K562 (cell line): ENCODE measurements around the gene MPC2. TPM values are rescaled to one million over a fixed set of nuclear protein-coding genes. Genes with fewer than 3 reads are reported as not detected.

Experiments used
- ATAC-seq: fragments of 200-7000 bp; cut with Tn5 transposase; 3 replicates; pipeline ENCODE4 v1.9.1; 2020; ENCODE audit warnings: moderate library complexity
- BruUV-seq: library from RNA; stranded (reverse); fragments of 400-500 nt; replicated peaks from 2 replicates; lab custom pipeline; 2021; lab: Mats Ljungman, UMichigan
- CTCF ChIA-PET: fragments of 300-600 bp; formaldehyde crosslinking; extraction: SDS; loops from one replicate; lab custom pipeline; 2021; ENCODE audit warnings: low intra/inter-chr PET ratio; lab: Yijun Ruan, JAX
- POLR2A ChIA-PET: fragments of 300-600, 350-650 bp; sonication (Branson Sonifier 250); formaldehyde crosslinking; extraction: SDS; loops from one replicate; lab custom pipeline; 2021; ENCODE audit warnings: antibody characterized with exemption, inconsistent platforms; lab: Yijun Ruan, JAX
- DNase-seq, 4 experiments: peaks; one replicate each; pipeline versions ENCODE4 v3.0.0 to v3.0.0-alpha.2; 2011 to 2018; ENCODE audit warnings: low spot score in 3 of 4, mixed read lengths in 3 of 4; ENCODE audit errors: extremely low read depth in 1 of 4
- FAIRE-seq: peaks from 2 replicates; lab custom pipeline; 2011; peaks lifted over from hg19 to GRCh38; lab: Jason Lieb, UNC
- H2AFZ ChIP-seq: 2 replicates; pipeline ENCODE4 v1.6.0; 2011; ENCODE audit warnings: low read depth, low read length, control low read depth, inconsistent platforms
- H3K27ac ChIP-seq: fragments of 200-600 bp; 3 replicates; pipeline ENCODE4 v1.8.0; 2011; ENCODE audit warnings: low read depth, mild to moderate bottlenecking, control low read depth, inconsistent platforms, low read length, moderate library complexity, mixed read lengths; ENCODE audit errors: extremely low read depth
- H3K27me3 ChIP-seq, 2 experiments: fragments of 300-600 bp in 1 of 2; 2 replicates in 1 of 2; 3 replicates in 1 of 2; pipeline versions ENCODE4 v1.6.0 to v1.8.0; 2011; ENCODE audit warnings: inconsistent platforms in 2 of 2, low read length in 2 of 2, mild to moderate bottlenecking in 1 of 2, mixed read lengths in 1 of 2, moderate library complexity in 1 of 2; ENCODE audit not compliant: control insufficient read depth in 2 of 2, insufficient read depth in 2 of 2
- H3K36me3 ChIP-seq: fragments of 300-600 bp; 3 replicates; pipeline ENCODE4 v1.8.0; 2011; ENCODE audit warnings: mild to moderate bottlenecking, low read length, inconsistent platforms; ENCODE audit not compliant: control insufficient read depth, insufficient read depth
- H3K4me1 ChIP-seq, 2 experiments: fragments of 200-600 bp in 1 of 2; replicated peaks in 1 of 2; 2 replicates in 1 of 2; 3 replicates in 1 of 2; pipeline versions ENCODE4 v1.5.1 to v1.8.0; 2011; ENCODE audit warnings: inconsistent platforms in 2 of 2, low read length in 2 of 2, mild to moderate bottlenecking in 1 of 2, mixed read lengths in 1 of 2, moderate library complexity in 1 of 2; ENCODE audit not compliant: control insufficient read depth in 2 of 2, insufficient read depth in 2 of 2
- H3K4me2 ChIP-seq: 2 replicates; pipeline ENCODE4 v1.6.1; 2011; ENCODE audit warnings: low read length, control low read depth, inconsistent platforms, mixed read lengths; ENCODE audit not compliant: insufficient read depth
- H3K4me3 ChIP-seq: fragments of 200-600 bp; sonication (generic), shearing (Covaris generic); 2 replicates; pipeline ENCODE4 v1.5.1; 2016; ENCODE audit warnings: control low read depth, inconsistent platforms
- H3K79me2 ChIP-seq: fragments of 200-600 bp; 3 replicates; pipeline ENCODE4 v1.8.0; 2011; ENCODE audit warnings: low read length, inconsistent platforms; ENCODE audit not compliant: control insufficient read depth, insufficient read depth
- H3K9ac ChIP-seq, 2 experiments: 2 replicates each; pipeline versions ENCODE4 v1.6.0 to v1.6.1; 2011; ENCODE audit warnings: low read depth in 2 of 2, low read length in 2 of 2, control low read depth in 1 of 2, inconsistent platforms in 1 of 2, mild to moderate bottlenecking in 1 of 2, mixed read lengths in 1 of 2; ENCODE audit not compliant: insufficient read depth in 1 of 2
- H3K9me1 ChIP-seq: one replicate; pipeline ENCODE4 v1.6.0; 2011; ENCODE audit warnings: inconsistent platforms, mild to moderate bottlenecking, low read length, moderate library complexity; ENCODE audit not compliant: control insufficient read depth, insufficient read depth
- H3K9me3 ChIP-seq: replicated peaks from 2 replicates; pipeline ENCODE4 v1.5.1; 2011; ENCODE audit warnings: low read depth, low read length, inconsistent platforms; ENCODE audit not compliant: control insufficient read depth, insufficient read depth
- H4K20me1 ChIP-seq: replicated peaks from 2 replicates; pipeline ENCODE4 v1.6.1; 2011; ENCODE audit warnings: low read length, inconsistent platforms, mixed read lengths; ENCODE audit not compliant: control insufficient read depth, insufficient read depth
- FOXA3 ChIP-seq, 2 experiments: fragments of 450-650 bp in 1 of 2; sonication (generic) in 1 of 2; formaldehyde crosslinking; IDR thresholded peaks in 1 of 2; conservative IDR thresholded peaks in 1 of 2; 2 replicates each; pipeline versions ENCODE4 v1.4.0 to v1.8.0; 2020 to 2022; ENCODE audit warnings: mild to moderate bottlenecking in 2 of 2, missing genetic modification reagents in 1 of 2
- ILF3 ChIP-seq: fragments of 450-650 bp; IDR thresholded peaks from 2 replicates; pipeline ENCODE4 v1.6.1; 2018; ENCODE audit warnings: antibody characterized with exemption, mild to moderate bottlenecking, moderate library complexity, borderline replicate concordance
- NR2C1 ChIP-seq, 2 experiments: fragments of 450-650 bp; IDR thresholded peaks; 2 replicates each; pipeline ENCODE4 v1.6.1; 2017; ENCODE audit warnings: mild to moderate bottlenecking in 2 of 2, antibody characterized with exemption in 1 of 2, inconsistent platforms in 1 of 2, missing compliant biosample characterization in 1 of 2, missing genetic modification characterization in 1 of 2
- TGIF2 ChIP-seq: sonication (generic); formaldehyde crosslinking; IDR thresholded peaks from 2 replicates; pipeline ENCODE4 v1.8.1; 2022; ENCODE audit warnings: mild to moderate bottlenecking, missing genetic modification reagents, moderate library complexity
- WGBS: fragments of 100-300 bp; shearing (Covaris generic); methylation state at CpG from one replicate; pipeline ENCODE4 v1.1.6; 2016; ENCODE audit warnings: low coverage, mixed read lengths; ENCODE audit not compliant: insufficient coverage; ENCODE audit errors: missing lambda C conversion rate; 5-methylcytosine and 5-hydroxymethylcytosine counted together
- in situ Hi-C: fragments of 300-500 bp; cut with MboI; formaldehyde crosslinking; loops from 4 replicates; pipeline ENCODE4 v1.15.0; 2018; ENCODE audit warnings: inconsistent platforms, mixed read lengths
- intact Hi-C: fragments of 100-400 bp; cut with micrococcal nuclease; formaldehyde crosslinking; loops from 2 replicates; pipeline ENCODE4 v1.14.2; 2022
- polyA plus RNA-seq, 8 experiments: library from polyadenylated mRNA; depleted of rRNA in 4 of 8; stranded (reverse) in 5 of 8; unstranded in 3 of 8; fragments of >200 nt; fragmentation: Nextera tagmentation in 2 of 8; fragmentation: Illumina TruSeq in 1 of 8; extraction: Ambion mirVana in 2 of 8; extraction: Trizol in 1 of 8; gene quantifications; 2 replicates each; pipeline versions ENCODE4 v1.2.1 to v1.2.3, GENCODE V29; 2011 to 2014; ENCODE audit warnings: inconsistent platforms in 1 of 8, missing spikeins in 1 of 8
- total RNA-seq, 7 experiments: library from RNA; depleted of rRNA in 6 of 7; stranded (reverse); fragments of >200 nt in 6 of 7; fragmentation: Illumina TruSeq in 2 of 7; extraction: Trizol in 2 of 7; gene quantifications; 2 replicates each; pipeline versions ENCODE4 v1.2.1 to v1.2.3, GENCODE V29; 2011 to 2021; ENCODE audit warnings: low replicate concordance in 1 of 7

The MPC2 gene
- total and polyA plus RNA-seq, 9 of the 15 experiments (the other 6 are each of a cell fraction or from before 2014, with no cell fraction given) = 70.7 to 179 (median 144) TPM

DNA sequence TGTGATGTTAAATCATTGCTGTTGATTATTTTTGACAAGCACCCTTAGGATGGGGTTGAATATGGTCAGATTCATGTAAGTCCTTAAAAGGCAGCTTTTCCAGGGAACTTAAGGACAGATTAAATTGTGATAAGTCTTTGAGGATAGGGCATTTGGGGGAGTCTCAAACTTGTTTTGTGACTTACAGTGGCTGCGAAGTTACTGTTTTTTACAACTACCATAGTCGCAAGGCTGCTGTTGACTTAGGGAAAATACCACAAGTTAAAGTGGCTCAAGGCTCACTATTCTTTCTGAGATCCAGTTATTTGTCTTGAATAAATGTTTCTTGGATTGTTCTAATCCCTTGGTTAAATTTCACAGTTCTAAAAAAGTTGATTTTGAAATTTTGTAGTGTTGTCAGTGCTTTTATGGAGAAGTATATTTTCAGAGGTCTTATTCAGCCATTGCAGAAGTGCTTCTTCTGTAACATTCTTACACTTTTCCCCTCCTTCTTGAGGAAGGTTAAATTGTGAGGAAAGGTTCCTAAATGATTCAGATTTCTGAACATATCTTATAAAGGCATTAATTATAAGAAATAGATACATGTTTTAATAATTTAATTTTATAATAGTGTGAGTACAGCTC is 47.0 kb upstream of the MPC2 start:
- DNase-seq = peak in 1 of 4 experiments; percentile 12
- Histone ChIP-seq H3K9me1 (no peaks in the 10 kb centered on the region), H2AFZ (no peak overlapping the region), H3K4me3 (no peak overlapping the region), H3K9ac (no peak overlapping the region), H3K27ac (peak overlapping the region; percentile 75; the same call in 1 of the 3 replicates), H4K20me1 (no peaks in the 10 kb centered on the region), H3K79me2 (peaks cover 66% of the 10 kb centered on the region), H3K4me2 (0 out of 2 replicates have a peak overlapping the region, but pooled peaks have one; percentile 1), H3K4me1 (peaks cover 0 to 23% of the 10 kb centered on the region in 2 experiments; a peak in 3 of 5 replicates), H3K27me3 (no peaks in the 10 kb centered on the region), H3K9me3 (no peaks in the 10 kb centered on the region), H3K36me3 (peaks cover 39% of the 10 kb centered on the region)
- FAIRE-seq = no peak
- 80% methylated on average over 2 of the region's 2 CpGs for WGBS
- POLR2A ChIA-PET = interaction anchor here (0.8 to 1.4 kb wide), 2 partner anchors 8 to 49 kb away, joined by 3 to 5 read pairs; no protein-coding TSS in a partner anchor
- no TSS peak for BruUV-seq
- CTCF ChIA-PET = no interaction called here
- intact Hi-C loops = no loop called here
- in situ Hi-C loops = no loop called here
- no peak for ATAC-seq
- TF ChIP-seq FOXA3 (CRISPR knock-in tag; conservative IDR thresholded peaks at IDR 0.05 in 1 of 2, IDR thresholded peaks at IDR 0.05 in 1 of 2) (peak in 1 of 2 experiments; percentile 66; a peak in 1 of 4 replicates), TGIF2 (CRISPR knock-in tag) (no peak), NR2C1 (IDR thresholded peaks at IDR 0.05) (no peak), NR2C1 (tag; IDR thresholded peaks at IDR 0.05) (no peak), ILF3 (no peak)
